Epithelial cell of esophagus (primary cell): ENCODE results near the gene CFAP74.

Source experiments
- DNase-seq: peaks from one replicate; pipeline ENCODE4 v3.0.0; 2010; ENCODE audit warnings: low read depth
- H3K4me3 ChIP-seq: 2 replicates; pipeline ENCODE4 v1.5.1; 2011; ENCODE audit warnings: mild to moderate bottlenecking, low read length, control low read depth
- TF ChIP-seq, protein P1 (sequence below): IDR thresholded peaks from 2 replicates; pipeline ENCODE4 v1.5.1; 2011; ENCODE audit warnings: low read depth, mild to moderate bottlenecking, low read length, control low read depth, inconsistent platforms; ENCODE audit not compliant: insufficient read depth; ENCODE audit errors: missing control alignments

Gene CFAP74

DNA sequence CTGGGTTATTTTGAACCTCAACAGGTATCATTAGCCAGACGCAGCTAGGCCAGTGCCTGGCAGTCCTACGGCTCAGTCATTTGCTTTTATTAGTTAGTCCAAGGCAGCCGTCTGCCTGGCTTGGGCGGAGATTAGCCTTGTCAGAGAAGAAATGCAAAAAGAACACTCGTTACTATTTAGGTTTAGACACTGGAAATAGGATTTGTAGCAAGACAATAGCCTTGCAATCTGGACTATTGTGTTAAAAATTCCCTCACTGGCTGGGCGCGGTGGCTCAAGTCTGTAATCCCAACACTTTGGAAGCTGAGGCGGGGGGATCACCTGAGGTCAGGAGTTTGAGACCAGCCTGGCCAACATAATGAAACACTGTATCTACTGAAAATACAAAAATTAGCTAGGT is 35.7 kb upstream of the CFAP74 start:
- no peak for DNase-seq
- TF ChIP-seq, protein P1, sequence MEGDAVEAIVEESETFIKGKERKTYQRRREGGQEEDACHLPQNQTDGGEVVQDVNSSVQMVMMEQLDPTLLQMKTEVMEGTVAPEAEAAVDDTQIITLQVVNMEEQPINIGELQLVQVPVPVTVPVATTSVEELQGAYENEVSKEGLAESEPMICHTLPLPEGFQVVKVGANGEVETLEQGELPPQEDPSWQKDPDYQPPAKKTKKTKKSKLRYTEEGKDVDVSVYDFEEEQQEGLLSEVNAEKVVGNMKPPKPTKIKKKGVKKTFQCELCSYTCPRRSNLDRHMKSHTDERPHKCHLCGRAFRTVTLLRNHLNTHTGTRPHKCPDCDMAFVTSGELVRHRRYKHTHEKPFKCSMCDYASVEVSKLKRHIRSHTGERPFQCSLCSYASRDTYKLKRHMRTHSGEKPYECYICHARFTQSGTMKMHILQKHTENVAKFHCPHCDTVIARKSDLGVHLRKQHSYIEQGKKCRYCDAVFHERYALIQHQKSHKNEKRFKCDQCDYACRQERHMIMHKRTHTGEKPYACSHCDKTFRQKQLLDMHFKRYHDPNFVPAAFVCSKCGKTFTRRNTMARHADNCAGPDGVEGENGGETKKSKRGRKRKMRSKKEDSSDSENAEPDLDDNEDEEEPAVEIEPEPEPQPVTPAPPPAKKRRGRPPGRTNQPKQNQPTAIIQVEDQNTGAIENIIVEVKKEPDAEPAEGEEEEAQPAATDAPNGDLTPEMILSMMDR = no peak
- no peak overlapping the region for H3K4me3 ChIP-seq

DNA sequence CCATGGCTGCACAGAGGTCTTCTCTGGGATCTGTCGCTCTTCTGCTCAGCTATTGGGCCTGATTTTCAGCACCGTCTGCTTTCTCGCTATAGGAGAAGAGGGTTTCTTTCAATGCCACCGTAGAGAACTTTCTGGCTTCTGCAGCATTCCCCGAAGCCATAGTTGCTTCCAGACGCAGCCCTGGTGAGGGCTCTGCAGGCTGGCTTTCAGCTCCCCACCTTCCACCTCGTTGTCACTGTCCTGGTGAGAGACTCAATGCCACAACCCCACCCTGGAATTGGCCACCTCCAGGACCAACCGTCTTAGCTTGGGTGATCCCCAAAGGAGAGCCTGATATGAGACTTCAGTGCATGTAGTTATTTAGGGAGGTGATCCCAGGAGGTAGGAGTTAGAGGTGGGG is 34.6 kb upstream of the CFAP74 start:
- H3K4me3 ChIP-seq = no peak overlapping the region
- TF ChIP-seq, protein P1 = no peak

DNA sequence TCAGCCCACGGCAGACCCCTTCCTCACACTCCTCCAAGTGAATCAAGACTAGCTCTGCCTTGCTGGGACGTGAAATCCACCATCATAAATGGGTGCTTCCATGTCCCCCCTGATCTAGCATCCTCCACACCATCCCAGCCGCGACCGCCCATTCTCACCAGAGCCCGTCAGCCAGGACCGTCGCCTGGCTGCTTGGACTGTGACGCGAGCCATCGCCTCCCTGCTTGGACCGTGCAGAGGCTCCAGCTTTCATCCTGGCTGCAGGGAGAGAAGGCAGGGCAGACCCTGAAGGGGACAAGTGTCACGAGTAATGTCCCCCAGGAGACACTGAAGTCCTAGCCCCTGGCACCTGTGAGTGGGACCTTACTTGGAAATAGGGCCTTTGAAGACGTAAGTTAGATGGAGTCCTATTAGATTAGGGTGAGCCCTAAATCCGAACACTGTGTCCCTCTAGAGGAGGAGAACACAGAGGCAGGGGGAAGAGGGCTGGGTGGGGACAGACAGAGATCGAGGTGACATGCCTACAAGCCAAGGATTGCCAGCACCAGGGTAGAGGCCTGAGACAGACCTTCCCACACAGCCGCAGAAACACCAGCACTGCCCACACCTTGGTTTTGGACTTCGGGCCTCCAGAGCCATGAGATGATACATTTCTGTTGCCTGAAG is 33.9 kb upstream of the CFAP74 start:
- TF ChIP-seq, protein P1 = no peak
- no peak for DNase-seq
- no peak overlapping the region for H3K4me3 ChIP-seq

More for the DNA sequence above, 34.6 kb upstream of the CFAP74 start:
- no peak for DNase-seq

DNA sequence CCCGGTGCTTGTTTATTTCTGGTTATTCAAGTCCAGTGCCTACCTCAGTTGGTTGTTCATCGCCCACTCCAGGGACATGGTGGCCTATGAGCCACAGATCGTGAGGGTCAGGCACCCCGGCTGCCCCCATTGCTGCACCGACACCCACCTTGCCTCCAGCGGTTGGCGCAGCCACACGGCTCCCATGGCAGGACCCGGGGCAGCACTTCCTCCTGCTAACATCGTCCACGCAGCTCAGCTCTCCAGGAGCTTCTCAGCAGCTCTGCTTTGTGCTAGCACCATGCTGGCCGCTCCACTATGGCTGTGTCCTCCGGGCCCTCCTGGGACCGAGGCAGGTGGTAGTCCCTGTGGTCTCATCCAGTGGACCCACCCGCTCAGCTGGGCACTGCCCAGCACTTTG is 32.7 kb upstream of the CFAP74 start:
- no peak for DNase-seq
- no peak overlapping the region for H3K4me3 ChIP-seq
- TF ChIP-seq, protein P1 = no peak

DNA sequence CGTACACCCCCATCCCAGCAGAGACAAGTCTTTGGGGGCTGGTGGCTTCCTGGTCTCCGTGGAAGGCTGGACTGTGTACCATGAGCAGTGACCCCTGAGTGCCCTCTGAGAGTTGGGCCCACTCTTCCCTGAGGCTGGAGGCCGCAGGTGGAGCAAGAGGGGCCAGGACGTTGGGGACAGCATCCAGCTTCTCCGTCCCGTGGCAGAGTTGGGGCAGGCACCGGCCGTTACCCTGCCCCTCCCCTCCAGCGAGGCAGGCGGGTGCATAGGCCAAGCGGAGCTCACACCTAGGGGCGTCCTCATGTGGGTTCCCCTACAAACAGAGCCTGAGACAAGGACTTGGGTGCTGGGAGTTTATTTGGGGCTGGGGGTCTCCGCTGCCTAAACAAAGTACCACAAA is 29.6 kb upstream of the CFAP74 start:
- TF ChIP-seq, protein P1 = no peak
- no peak overlapping the region for H3K4me3 ChIP-seq
- no peak for DNase-seq

DNA sequence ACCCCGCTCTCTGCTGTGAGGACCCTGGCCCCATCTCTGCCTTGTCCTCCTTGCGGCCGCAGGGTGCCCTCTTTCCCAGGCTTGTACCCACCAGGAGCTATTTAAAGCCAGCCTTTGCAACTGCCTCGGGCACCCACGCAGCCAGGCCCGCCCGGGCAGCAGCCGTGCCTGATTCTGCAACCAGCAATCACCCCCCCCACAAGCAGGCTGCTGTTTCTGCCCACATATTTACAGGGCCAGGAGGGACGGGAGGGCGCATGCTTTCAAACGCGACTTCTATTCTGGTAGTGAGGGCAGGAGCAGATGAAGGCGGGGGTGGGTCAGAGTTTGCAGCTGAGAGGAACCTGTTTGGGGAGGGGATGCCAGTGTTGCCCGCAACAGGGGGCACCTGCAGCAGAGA is 29.2 kb upstream of the CFAP74 start:
- no peak for DNase-seq
- TF ChIP-seq, protein P1 = no peak

More for the DNA sequence above, 29.2 kb upstream of the CFAP74 start:
- no peak overlapping the region for H3K4me3 ChIP-seq
